Anterior cingulate cortex (tissue), 58 donors: ENCODE measurements around the gene PPARG.
"Not testable (repeated sequence)": the region's sequence is repeated elsewhere in the genome, so short reads cannot be mapped to it uniquely, and the experiment has no call there.

Source experiments
- DNase-seq, 58 donors: peaks; one replicate each; lab custom pipeline; 2025; lab: John Stamatoyannopoulos, UW

The PPARG gene

DNA sequence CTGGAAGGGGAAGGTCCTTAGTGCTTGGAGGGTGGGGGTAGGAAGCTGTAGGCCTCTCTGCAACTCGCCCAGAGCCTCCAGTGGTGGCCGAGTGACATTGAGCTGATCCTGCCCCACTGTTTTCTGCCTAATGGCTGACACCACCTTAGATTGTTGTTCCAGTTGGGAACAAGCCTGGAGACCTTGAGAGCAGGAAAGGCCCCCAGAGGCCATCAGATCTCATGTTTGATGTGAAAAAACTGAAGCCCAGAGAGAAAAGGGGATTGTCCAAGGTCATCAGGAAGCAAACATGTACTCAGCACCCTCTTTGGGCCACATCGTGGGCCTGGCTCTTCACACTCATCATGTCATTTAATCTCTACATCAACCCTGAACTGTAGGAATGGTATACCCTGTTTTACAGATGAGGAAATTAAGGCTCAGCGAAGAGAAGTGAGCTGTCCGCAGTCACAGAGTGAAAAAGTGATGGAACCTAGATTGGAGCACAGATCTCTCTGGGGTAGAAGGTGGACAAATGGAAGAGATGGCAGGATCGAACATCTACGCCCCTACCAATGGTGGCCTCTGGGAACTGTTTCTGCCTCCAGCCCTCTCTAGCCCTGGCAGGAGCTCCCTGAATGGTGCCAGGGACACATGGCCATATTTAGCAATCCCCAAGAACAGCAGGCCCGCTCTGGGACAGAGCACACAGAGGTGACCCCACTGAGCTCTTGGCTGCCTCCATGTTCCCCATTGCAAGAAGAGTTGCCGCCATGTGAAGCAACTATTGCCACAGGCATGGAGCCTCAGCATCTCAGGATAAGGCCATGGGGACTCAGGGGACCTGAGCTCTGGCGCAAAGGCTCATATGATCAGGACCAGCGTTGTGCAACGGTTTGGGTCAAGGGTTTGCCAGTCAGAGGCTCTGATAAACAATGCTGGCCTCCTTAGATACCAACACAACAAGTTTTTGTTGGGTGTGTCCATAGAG, 163.8 kb downstream of the PPARG start:
- DNase-seq: no peak

DNA sequence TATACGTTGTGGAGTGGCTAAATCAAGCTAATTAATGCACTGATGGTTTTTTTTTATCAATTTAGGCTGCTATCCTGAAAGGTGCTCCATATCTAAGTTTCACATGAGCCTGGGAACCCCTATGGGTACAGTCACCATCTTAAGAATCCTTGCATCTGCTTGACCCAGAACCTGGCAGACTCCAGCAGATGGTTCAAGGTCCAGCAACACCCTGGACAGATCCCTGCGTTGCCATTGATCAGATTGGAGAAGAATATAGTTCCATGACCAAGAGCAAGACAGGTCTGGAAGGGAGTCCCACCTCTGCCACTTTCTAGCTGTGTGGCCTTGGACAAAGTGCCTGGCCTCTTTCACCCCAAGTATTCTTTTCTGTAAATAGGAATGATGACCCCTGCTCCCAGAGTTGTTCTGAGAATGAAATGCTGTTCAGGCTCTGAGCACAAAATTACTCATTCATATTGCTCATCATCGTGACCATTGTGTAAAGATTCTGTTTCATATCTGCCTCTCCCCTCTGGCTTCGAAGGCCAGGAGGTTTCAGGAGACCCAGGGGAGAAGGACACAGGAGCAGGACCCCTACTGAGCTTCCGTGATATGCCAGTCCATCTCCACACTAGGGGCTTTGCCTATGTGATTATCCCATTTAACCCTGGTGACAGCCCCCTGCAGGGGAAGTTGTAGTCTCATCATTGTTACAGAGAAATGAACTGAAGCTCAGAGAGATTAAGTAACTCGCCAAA, 165.4 kb downstream of the PPARG start:
- DNase-seq: no peak

DNA sequence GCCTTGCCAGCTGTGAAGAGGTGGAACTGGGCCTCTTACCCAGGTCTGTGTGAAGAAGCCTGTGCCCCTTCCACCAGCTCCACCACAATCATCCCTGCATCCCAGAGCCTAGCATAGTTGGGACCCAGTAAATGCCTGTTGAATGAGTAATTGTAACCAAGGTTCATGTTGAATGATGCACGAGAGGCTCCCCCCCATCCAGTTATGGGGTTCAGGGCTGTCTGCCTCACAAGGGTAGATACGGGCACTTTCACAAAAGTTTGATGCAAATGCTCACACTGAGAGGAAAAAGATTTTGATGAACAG, 165.9 kb downstream of the PPARG start:
- DNase-seq: no peak

DNA sequence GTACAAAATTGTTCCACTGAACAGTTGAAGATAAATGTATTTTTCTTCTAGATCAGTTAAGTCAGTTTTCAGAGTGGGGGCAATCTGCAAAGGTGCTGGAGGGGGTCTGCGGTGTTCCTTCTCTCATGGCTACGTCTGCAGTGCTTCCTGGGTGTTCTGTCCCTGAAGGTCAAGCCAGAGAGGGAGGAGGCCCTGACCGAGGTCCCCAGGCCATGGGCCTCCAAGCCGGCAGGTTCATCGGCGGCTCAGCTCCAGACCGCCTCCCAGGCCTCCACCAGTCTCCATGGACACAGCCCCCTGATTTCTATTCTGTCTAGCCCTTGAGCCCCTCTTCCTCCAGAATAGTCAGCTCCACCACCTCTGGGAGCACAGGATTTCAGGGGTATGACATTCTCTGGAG, 166.9 kb downstream of the PPARG start:
- DNase-seq: no peak

DNA sequence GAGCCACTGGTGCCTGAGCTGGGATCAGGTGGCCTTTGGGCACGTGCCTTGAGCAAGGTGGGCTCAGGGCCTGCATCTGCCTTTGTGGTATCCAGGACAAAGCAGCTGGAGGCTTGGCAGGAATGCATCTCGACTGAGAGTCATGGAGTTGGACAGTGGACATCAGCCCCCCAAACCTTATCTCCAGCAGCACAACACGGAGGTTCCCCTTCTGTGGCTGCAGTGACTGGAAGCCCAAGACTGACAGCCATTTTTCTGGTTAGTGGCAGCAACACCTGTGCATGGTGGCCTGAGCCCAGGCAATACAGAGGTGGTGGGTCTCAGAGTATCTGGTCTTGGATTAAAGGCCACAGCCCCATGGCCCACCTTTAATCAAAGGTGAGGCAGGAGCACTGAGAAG, 167.6 kb downstream of the PPARG start:
- DNase-seq: no peak

DNA sequence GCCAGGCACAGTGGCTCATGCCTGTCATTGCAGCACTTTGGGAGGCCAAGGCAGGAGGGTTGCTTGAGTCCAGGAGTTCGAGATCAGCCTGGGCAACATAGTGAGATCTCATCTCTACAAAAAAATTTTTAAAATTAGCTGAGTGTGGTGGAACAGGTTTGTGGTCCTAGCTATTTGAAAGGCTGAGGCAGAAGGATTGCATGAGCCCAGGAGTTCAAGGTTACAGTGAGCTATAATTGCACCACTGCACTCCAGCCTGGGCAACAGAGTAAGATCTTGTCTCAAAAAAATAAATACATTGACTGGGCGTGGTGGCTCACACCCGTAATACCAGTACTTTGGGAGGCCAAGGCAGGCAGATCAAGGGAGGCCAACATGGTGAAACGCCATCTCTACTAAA, 168.5 kb downstream of the PPARG start:
- DNase-seq: not testable (repeated sequence)

DNA sequence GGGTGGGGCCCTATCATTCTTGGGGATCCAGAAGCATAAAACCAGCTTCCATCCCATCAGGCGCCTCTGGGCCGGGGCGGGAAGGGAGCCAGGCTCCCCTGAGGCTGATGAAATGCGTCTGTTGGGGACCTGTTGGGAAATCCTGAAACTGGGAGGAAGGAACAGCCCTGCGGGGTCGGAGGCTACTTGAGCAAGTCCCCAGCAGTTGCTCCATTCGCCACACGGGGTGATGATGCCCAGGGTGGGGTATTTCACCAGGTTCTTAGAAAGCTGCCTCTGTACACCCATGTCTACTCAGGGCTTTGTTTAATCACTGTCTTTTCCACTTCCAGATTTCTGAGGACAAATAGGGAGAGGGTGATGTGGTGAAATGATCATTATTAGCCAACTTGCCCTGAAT, 170.0 kb downstream of the PPARG start:
- DNase-seq: no peak

DNA sequence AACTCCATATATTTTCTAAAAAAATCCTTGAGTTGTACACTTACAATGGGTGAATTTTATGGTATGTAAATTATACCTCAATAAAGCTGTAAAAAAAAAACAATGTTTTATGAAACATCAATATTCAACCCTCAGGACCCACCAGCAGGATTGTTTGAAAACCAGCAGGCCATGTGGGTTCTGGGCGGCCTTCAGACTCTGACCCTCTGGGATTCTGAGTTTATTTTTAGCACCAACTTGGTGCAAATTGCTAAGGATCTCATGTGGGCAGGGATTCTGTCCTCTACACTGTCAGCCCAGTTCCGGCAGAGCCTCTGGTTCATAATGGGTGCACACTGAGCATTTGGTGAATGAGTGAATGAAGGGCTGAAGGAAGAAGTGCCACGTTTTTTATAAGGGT, 171.3 kb downstream of the PPARG start:
- DNase-seq: no peak

DNA sequence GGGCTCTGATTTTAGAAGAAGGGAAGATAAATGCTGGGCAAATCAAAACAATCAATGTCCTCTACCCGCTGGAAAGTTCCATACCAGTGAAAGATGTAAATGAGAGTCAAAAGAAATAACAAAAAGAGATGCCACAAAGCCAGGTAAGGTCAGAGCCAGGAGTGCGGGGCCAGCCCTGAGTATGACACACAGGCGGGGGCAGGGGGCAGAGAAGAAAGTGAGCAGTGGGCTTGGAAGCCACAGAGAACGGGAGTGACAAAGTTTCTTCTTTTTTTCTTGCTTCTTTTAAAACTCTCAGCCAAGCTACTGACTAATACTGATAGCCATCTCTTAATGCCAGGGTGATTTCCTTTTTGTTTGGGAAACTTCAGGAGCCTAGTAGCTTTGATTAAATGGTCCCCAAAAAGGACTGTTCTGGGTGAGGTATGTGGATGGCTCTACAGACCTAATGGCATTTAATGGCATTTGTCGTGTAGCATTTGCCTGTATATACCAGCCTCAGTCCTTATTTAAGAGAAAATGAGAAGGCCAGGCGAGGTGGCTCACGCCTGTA, 172.3 kb downstream of the PPARG start:
- no peak for DNase-seq

DNA sequence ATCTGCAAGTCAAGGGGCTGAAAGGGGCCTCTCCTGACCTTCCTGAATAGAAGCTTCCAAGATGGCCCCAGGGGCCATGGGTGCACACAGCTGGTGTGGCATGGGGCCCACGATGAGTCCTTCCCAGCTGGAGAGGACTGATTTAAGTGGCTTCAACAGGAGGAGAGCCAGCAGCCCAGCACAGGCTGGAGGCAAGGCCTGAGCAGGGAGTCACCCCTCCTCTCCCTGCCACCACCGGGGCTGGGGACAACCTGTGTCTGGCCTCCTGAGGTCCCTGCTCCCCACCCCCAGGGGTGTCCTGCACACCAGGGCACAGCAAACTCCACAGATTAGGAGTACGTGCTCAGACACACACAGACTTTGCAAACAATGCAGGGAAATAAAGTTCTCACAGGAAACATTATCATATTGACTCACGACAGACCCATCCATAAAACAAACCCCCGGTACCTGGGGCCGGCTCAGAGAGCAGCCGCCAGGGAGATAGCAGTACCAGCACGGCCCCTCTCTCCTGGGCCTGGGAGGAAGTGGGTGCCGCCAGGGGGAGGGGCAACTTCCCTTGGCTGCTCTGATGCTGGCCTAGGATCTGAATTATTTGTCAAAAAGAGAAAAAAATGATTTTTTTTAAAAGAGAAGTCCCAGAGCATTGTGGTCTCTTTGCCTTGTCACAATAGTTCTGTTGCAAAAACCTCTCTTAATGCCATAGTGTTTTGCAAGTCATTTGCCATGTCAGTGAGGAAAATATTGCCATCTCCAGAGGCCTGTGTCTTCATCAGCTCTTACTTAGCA, 173.5 kb downstream of the PPARG start:
- no peak for DNase-seq

DNA sequence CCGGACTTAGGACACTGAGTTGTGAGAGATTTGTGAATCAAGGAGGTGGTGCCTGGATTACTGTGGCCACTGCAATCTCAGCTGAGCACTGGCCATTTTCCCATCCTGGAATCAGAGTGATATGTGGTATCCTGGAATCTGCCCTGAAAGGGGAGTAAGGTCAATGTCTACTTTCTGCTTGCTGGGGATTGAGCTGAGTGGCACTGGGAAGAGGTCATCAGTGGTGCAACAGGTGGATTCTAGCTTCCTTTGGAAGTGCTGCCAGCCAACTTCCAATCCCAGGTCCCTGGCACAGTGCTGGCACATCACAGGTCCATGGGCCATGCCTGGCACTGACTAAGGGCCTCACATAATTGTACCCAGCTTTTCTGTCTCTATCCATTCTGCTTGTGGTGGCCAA, 174.8 kb downstream of the PPARG start:
- no peak for DNase-seq

DNA sequence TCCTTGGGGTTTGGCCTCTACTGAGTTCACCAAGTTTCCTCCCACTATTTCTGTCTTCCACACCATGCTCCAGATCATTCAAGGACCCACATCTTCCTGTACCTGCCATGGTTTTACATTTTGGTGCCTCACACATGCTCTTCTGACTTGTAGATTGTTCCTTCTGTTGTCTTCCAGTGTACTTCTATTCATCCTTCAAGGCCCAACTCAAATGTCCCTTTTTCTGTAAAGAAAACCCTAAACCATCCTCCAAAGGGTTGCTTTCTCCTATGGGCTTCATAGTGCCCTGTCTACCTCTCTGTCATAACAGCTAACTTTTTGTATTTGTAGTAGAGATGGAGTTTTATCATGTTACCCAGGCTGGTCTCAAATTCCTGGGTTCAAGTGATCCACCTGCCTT, 175.3 kb downstream of the PPARG start:
- no peak for DNase-seq

DNA sequence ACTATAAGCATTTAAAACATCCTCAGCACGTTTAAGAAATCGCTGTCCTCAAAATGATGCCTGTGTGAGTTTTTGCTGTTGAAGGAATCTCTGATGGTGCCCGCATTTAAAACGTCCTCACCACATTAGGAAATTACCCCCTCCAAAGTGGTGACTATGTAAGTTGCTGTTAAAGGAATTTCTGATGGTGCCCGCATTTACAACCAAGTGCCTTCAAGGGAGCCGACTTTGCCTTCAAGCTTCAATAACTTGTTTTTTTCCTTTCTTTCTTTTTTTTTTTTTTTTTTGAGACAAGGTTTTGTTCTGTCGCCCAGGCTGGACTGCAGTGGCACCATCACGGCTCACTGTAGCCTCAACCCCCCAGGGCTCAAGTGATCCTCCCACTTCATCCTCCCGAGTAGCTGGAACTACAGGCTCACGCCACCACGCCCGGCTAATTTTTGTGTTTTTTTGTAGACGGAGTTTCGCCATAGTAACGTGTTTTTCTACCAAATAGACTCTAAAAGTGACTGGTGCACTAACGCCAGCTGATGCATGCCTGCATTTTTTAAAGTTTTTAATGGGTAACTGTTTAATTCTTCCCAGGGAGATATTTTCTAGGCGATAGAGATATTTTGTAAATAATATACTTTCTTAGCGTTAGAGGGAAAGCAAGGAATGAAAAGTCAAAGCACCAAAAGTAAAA, 176.4 kb downstream of the PPARG start:
- DNase-seq: no peak

DNA sequence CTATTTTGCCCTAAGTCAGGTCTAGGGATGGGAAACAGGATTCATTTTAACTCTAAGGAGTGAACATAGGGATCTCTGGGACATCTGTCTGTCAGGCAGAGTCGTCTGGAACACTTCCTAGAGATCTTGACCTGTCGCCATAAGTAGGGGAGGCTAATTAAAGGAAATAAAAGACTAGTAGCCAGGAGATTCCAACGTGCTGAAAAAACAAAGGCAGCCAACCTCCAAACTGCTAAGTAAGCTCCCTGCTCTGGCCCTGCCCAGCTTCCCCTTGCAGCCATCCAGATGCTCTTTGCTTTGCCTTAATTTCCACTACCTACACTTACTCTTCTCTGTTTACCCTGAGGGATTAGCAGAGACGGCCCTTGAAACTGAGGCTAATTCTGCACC, 177.0 kb downstream of the PPARG start:
- DNase-seq: no peak

DNA sequence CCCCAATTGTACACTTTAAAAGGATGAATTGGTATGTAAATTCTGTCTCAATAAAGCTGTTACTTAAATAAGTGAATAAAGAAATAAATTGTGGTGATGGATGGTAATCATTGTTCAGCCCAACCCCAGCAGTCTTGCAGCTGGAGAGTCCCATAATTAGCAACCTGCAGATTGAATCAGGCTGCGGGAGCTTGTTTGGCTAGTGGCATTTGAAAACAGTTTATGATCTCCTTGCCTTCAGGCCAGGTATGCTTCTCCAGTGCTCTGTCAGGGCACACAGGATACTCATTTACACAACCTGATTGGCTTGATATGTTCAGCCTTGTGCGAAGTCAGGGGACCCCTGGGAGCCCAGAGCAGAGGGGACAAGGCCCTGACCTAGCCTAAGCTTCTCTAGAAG, 178.9 kb downstream of the PPARG start:
- no peak for DNase-seq

DNA sequence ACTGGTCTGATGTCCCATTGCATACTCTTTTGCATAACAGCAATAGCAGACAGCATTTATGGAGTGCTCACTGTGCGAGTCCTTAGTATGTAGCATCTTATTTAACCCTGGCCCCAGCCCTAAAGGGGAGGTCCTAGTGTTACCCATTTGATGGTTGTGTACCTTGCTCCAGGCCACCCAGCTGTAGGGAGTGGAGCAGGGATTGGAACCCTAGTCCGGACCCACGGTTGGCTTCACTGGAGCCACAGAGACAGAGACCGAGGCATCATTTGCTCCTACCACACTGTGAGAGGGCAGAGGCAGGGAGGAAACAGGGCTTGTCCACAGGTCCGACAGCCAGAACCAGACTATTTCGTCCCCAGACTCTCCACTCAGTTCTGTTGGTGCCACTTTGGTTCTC, 179.4 kb downstream of the PPARG start:
- DNase-seq: no peak

DNA sequence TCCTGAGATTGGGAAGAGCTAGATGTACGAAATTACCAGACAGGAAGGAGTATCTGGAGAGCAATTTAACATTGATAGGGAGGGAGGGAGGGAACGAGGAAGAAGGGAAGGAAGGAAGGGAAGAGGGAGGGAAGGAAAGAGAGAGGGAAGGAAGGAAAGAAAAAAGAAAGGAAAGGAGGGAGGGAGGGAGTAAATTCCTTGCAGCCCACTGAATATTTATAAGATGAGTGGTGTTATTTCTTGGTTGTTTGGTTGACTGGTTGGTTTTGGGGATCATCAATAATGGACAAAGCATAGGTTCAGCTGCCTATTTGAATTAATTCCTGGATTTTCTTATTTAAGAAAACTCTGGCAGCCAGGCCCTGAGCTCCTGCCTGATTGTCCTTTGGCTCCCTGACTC, 179.9 kb downstream of the PPARG start:
- DNase-seq: no peak

DNA sequence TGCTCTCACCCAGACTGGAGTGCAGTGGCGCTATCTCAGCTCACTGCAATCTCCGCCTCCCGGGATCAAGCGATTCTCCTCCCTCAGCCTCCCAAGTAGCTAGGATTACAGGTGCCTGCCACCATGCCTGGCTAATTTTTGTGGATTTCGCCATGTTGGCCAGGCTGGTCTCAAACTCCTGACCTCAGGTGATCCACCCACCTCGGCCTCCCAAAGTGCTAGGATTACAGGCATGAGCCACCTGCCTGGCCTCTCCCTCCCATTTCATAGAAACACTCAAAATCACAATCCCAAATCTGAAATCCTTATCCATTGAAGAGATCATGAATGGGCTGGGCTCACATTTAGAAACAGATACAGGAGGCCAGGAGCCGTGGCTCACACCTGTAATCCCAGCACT, 180.4 kb downstream of the PPARG start:
- DNase-seq: not testable (repeated sequence)

DNA sequence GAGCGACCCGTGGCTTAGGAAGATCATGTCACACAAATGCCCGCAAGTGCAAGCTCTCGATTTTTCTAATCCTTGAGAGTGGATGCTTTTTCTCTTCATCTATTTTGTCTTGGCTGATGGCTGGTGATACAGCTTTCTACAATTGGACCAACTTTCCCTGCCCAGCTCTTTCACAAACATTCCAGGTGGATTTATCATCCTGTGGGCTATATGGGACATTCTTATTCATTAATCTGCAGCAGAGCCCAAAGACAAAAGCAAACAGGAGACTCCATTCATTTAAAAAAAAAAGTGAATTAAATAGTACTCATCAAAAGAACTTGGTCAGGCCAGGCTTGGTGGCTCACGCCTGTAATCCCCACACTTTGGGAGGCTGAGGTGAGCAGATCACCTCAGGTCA, 181.2 kb downstream of the PPARG start:
- DNase-seq: no peak

DNA sequence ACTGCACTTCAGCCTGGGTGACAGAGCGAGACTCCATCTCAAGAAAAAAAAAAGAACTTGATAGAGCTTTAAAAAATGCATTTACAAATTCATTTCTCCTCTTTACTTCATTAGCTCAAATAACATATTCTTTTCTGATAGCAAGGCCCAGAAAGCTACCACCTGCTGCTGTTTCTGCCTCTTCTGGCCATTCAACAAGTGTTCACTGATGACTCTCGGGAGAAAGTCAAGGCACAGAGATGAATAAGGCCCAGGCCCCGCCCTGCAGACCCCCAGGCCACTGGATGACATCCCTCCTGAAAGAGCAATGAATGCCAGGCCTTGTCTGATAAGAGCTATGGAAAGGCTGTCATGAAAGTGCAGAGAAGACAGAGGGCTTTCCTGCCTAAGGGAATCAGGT, 181.8 kb downstream of the PPARG start:
- no peak for DNase-seq
